Right lobe of liver (tissue), 4 donors: ENCODE results near the gene GALNT2.

Experiments
- CTCF ChIP-seq, 4 donors: fragments of 200-600 bp in 3 of 4; fragments of 450-650 bp in 1 of 4; IDR thresholded peaks; one replicate each; pipeline versions ENCODE4 v1.5.1 to v1.8.0; 2016 to 2022; ENCODE audit warnings: antibody characterized with exemption in 4 of 4, mild to moderate bottlenecking in 2 of 4
- POLR2A ChIP-seq: fragments of 450-650 bp; IDR thresholded peaks from one replicate; pipeline ENCODE4 v1.6.1; 2017; ENCODE audit warnings: antibody characterized with exemption, mild to moderate bottlenecking
- donor health status: DM: no; HTN: no; CAD: no.
- donor health status: DM: no; HTN: no; CAD: no.
- donor health status: DM: no; HTN: yes; CAD: no.

GRCh38 chr1:230151924-230152468, 85.0 kb downstream of the GALNT2 start:
- TF ChIP-seq CTCF (IDR thresholded peaks at IDR 0.05) (no peak), POLR2A (no peak)
